ENCODE data around the gene PRPH. TPM values are rescaled to one million over a fixed set of nuclear protein-coding genes. Genes with fewer than 3 reads are reported as not detected.

Gene PRPH
- total and polyA plus RNA-seq, 2 donors (not counting 1 experiment from before 2014, with no cell fraction given) = not detected

GRCh38 chr12:49331380-49332222 is 36.7 kb downstream of the PRPH start:
- Histone ChIP-seq H3K4me1 (ENCODE audit: control insufficient read depth in 2 of 2, insufficient read depth in 2 of 2, low read length in 2 of 2) (peaks cover 19 to 23% of the 10 kb centered on the region in 2 donors), H3K4me3 (ENCODE audit: control extremely low read depth in 1 of 5, extremely low read depth in 1 of 5, insufficient read depth in 1 of 5, low read depth in 2 of 5, low read length in 4 of 5) (no peak overlapping the region), H3K9ac (ENCODE audit: low read length) (no peak overlapping the region), H3K4me2 (replicated peaks; ENCODE audit: low read depth, low read length, poor library complexity, severe bottlenecking) (no peak overlapping the region), H2AFZ (ENCODE audit: insufficient read depth, low read depth, low read length, poor library complexity, severe bottlenecking) (no peak overlapping the region), H3K27me3 (replicated peaks in 1 of 4; ENCODE audit: control extremely low read depth in 1 of 4, control insufficient read depth in 3 of 4, insufficient read depth in 4 of 4, low read length in 3 of 4) (peaks cover 0 to 51% (median 32%) of the 10 kb centered on the region in 4 experiments), H4K20me1 (ENCODE audit: control insufficient read depth, insufficient read depth, low read length, poor library complexity, severe bottlenecking) (no peaks in the 10 kb centered on the region), H3K79me2 (ENCODE audit: control insufficient read depth, insufficient read depth, low read length) (no peaks in the 10 kb centered on the region), H3K27ac (ENCODE audit: low read length in 2 of 2) (no peak overlapping the region), H3K9me3 (ENCODE audit: control extremely low read depth in 1 of 3, control insufficient read depth in 2 of 3, insufficient read depth in 1 of 3, low read length in 2 of 3) (peaks cover 0 to 22% (median 0%) of the 10 kb centered on the region in 3 donors), H3K36me3 (replicated peaks in 1 of 2; ENCODE audit: control extremely low read depth in 1 of 2, control insufficient read depth in 1 of 2, extremely low read depth in 1 of 2, insufficient read depth in 2 of 2, low read length in 1 of 2) (no peaks in the 10 kb centered on the region)
- TF ChIP-seq CTCF (IDR thresholded peaks at IDR 0.05) (peak; percentile 45), EZH2 (IDR thresholded peaks at IDR 0.05; ENCODE audit: borderline replicate concordance, insufficient read depth, low read depth, low read length, poor library complexity, severe bottlenecking) (no peak)
- CTCF ChIA-PET = interaction anchor here (0.7 to 8.5 kb wide), 14 partner anchors 9 to 281 kb away, joined by 3 to 95 read pairs (median 10); partner anchors contain the start of genes DNAJC22, PRPH and TROAP
- H3K4me1 Mint-ChIP-seq = peaks cover 19% of the 10 kb centered on the region
- WGBS (ENCODE audit: insufficient coverage) = 77% methylated on average over 11 of the region's 11 CpGs
- H3K27ac Mint-ChIP-seq = no peak overlapping the region
- ATAC-seq (ENCODE audit: low read depth) (no peak), DNase-seq (peak; percentile 37)
- intact Hi-C loops (cut with micrococcal nuclease) = no loop called here
- H3K9me3 Mint-ChIP-seq (ENCODE audit: insufficient read depth) = no peaks in the 10 kb centered on the region
- POLR2A ChIA-PET = interaction anchor here (0.9 to 1.2 kb wide), 2 partner anchors 9 to 11 kb away, joined by 3 read pairs; partner anchors contain the start of gene TROAP
- peaks cover 38% of the 10 kb centered on the region for H3K27me3 Mint-ChIP-seq
- H3K4me3 Mint-ChIP-seq = peak overlapping the region; percentile 29

- ATAC-seq (ENCODE audit: low read depth) (no peak), DNase-seq (peak; percentile 14)
- Mint-ChIP-seq H3K27ac (no peak overlapping the region), H3K9me3 (ENCODE audit: insufficient read depth) (no peaks in the 10 kb centered on the region), H3K4me3 (peak overlapping the region; percentile 83), H3K27me3 (peaks cover 46% of the 10 kb centered on the region), H3K4me1 (peaks cover 26% of the 10 kb centered on the region)
- peaks cover 0 to 58% (median 39%) of the 10 kb centered on the region in 4 experiments for H3K27me3 ChIP-seq (replicated peaks in 1 of 4; ENCODE audit: control extremely low read depth in 1 of 4, control insufficient read depth in 3 of 4, insufficient read depth in 4 of 4, low read length in 3 of 4)
- WGBS (ENCODE audit: insufficient coverage) = 68% methylated on average over 16 of the region's 17 CpGs
- no peaks in the 10 kb centered on the region for H3K36me3 ChIP-seq (replicated peaks in 1 of 2; ENCODE audit: control extremely low read depth in 1 of 2, control insufficient read depth in 1 of 2, extremely low read depth in 1 of 2, insufficient read depth in 2 of 2, low read length in 1 of 2)
- H4K20me1 ChIP-seq (ENCODE audit: control insufficient read depth, insufficient read depth, low read length, poor library complexity, severe bottlenecking) = no peaks in the 10 kb centered on the region
- H3K9ac ChIP-seq (ENCODE audit: low read length) = no peak overlapping the region
- no peak overlapping the region for H3K4me3 ChIP-seq (ENCODE audit: control extremely low read depth in 1 of 5, extremely low read depth in 1 of 5, insufficient read depth in 1 of 5, low read depth in 2 of 5, low read length in 4 of 5)
- ChIA-PET CTCF (interaction anchor here (1.0 to 8.5 kb wide), 10 partner anchors 10 to 221 kb away, joined by 3 to 95 read pairs (median 12); partner anchors contain the start of genes DNAJC22, PRPH and TROAP), POLR2A (no interaction called here)
- H3K4me2 ChIP-seq (replicated peaks; ENCODE audit: low read depth, low read length, poor library complexity, severe bottlenecking) = peak overlapping the region; percentile 69
- peaks cover 0 to 25% (median 0%) of the 10 kb centered on the region in 3 donors for H3K9me3 ChIP-seq (ENCODE audit: control extremely low read depth in 1 of 3, control insufficient read depth in 2 of 3, insufficient read depth in 1 of 3, low read length in 2 of 3)
- no peak overlapping the region for H3K27ac ChIP-seq (ENCODE audit: low read length in 2 of 2)
- TF ChIP-seq EZH2 (IDR thresholded peaks at IDR 0.05; ENCODE audit: borderline replicate concordance, insufficient read depth, low read depth, low read length, poor library complexity, severe bottlenecking) (no peak), CTCF (IDR thresholded peaks at IDR 0.05) (no peak)
- intact Hi-C loops (cut with micrococcal nuclease) = no loop called here
- H3K4me1 ChIP-seq (ENCODE audit: control insufficient read depth in 2 of 2, insufficient read depth in 2 of 2, low read length in 2 of 2) = peaks cover 27 to 31% of the 10 kb centered on the region in 2 donors
- no peaks in the 10 kb centered on the region for H3K79me2 ChIP-seq (ENCODE audit: control insufficient read depth, insufficient read depth, low read length)
- H2AFZ ChIP-seq (ENCODE audit: insufficient read depth, low read depth, low read length, poor library complexity, severe bottlenecking) = no peak overlapping the region
Observed at GRCh38 chr12:49332441-49332861, 37.5 kb downstream of the PRPH start.
